PC-3 (cell line): ENCODE measurements around the gene DOCK1. TPM values are rescaled to one million over a fixed set of nuclear protein-coding genes. Genes with fewer than 3 reads are reported as not detected.

Source experiments
- ATAC-seq: fragments of 200-7000 bp; cut with Tn5 transposase; 2 replicates; pipeline ENCODE4 v1.9.1; 2020; ENCODE audit warnings: mild to moderate bottlenecking, moderate library complexity
- BruUV-seq: library from RNA; stranded (reverse); fragments of 400-500 nt; replicated peaks from 2 replicates; lab custom pipeline; 2021; lab: Mats Ljungman, UMichigan
- CTCF ChIA-PET: fragments of 300-600 bp; sonication (Branson Sonifier 250); formaldehyde crosslinking; loops from one replicate; lab custom pipeline; 2022; ENCODE audit warnings: antibody characterized with exemption; lab: Charles Lee
- POLR2A ChIA-PET: fragments of 300-600 bp; sonication (Branson Sonifier 250); formaldehyde crosslinking; loops from one replicate; lab custom pipeline; 2022; ENCODE audit warnings: antibody characterized with exemption; ENCODE audit not compliant: unreplicated experiment; lab: Charles Lee
- DNase-seq: peaks from one replicate; pipeline ENCODE4 v3.0.0-alpha.2; 2015
- H2AFZ ChIP-seq: fragments of 300-600 bp; sonication (generic); 2 replicates; pipeline ENCODE4 v1.6.0; 2016; ENCODE audit warnings: antibody characterized with exemption, low read length
- H3F3A ChIP-seq: fragments of 300-600 bp; sonication (generic); one replicate; pipeline ENCODE4 v1.6.0; 2017; ENCODE audit warnings: antibody characterized with exemption, low read length, control low read depth, mild to moderate bottlenecking; ENCODE audit not compliant: unreplicated experiment
- H3K27ac ChIP-seq: fragments of 300-600 bp; sonication (generic); 2 replicates; pipeline ENCODE4 v1.5.1; 2016; ENCODE audit warnings: mild to moderate bottlenecking, low read length
- H3K27me3 ChIP-seq: fragments of 300-600 bp; sonication (generic); 2 replicates; pipeline ENCODE4 v1.6.1; 2016; ENCODE audit warnings: low read length, mixed read lengths
- H3K36me3 ChIP-seq: fragments of 300-600 bp; sonication (generic); 2 replicates; pipeline ENCODE4 v1.6.1; 2016; ENCODE audit warnings: low read depth, mixed run types, low read length, mixed read lengths
- H3K4me1 ChIP-seq: fragments of 300-600 bp; sonication (generic); 2 replicates; pipeline ENCODE4 v1.5.1; 2016; ENCODE audit warnings: low read length; ENCODE audit not compliant: insufficient read depth
- H3K4me2 ChIP-seq: fragments of 300-600 bp; sonication (generic); 2 replicates; pipeline ENCODE4 v1.6.0; 2016; ENCODE audit warnings: low read length
- H3K4me3 ChIP-seq: fragments of 300-600 bp; sonication (generic); 2 replicates; pipeline ENCODE4 v1.5.1; 2016; ENCODE audit warnings: mild to moderate bottlenecking, low read length, mixed read lengths
- H3K79me2 ChIP-seq: fragments of 300-600 bp; sonication (generic); 2 replicates; pipeline ENCODE4 v1.6.1; 2017; ENCODE audit warnings: low read length, mixed read lengths
- H3K9ac ChIP-seq: fragments of 300-600 bp; sonication (generic); 2 replicates; pipeline ENCODE4 v1.6.0; 2016; ENCODE audit warnings: mild to moderate bottlenecking, low read length
- H3K9me2 ChIP-seq: fragments of 300-600 bp; sonication (generic); replicated peaks from 2 replicates; pipeline ENCODE4 v1.6.1; 2016; ENCODE audit warnings: mixed run types, low read length, mixed read lengths
- H3K9me3 ChIP-seq: fragments of 300-600 bp; sonication (generic); 2 replicates; pipeline ENCODE4 v1.6.1; 2016; ENCODE audit warnings: low read length, mixed read lengths
- H4K20me1 ChIP-seq: fragments of 300-600 bp; sonication (generic); 2 replicates; pipeline ENCODE4 v1.6.1; 2016; ENCODE audit warnings: low read length, mixed read lengths
- EZH2 ChIP-seq: fragments of 300-600 bp; sonication (generic); IDR thresholded peaks from one replicate; pipeline ENCODE4 v1.6.1; 2017; ENCODE audit warnings: antibody characterized with exemption, mild to moderate bottlenecking, low read length; ENCODE audit not compliant: unreplicated experiment
- EZH2phosphoT487 ChIP-seq: fragments of 300-600 bp; sonication (generic); IDR thresholded peaks from 2 replicates; pipeline ENCODE4 v1.6.1; 2018; ENCODE audit warnings: mild to moderate bottlenecking, antibody characterized with exemption, low read length, borderline replicate concordance
- intact Hi-C: fragments of 100-400 bp; cut with micrococcal nuclease; formaldehyde crosslinking; loops from 2 replicates; pipeline ENCODE4 v1.9.0; 2023
- total RNA-seq: library from RNA; depleted of rRNA; stranded (reverse); fragments of >200 nt; gene quantifications from 2 replicates; pipeline ENCODE4 v1.2.3, GENCODE V29; 2014
- TF ChIP-seq, protein P1 (sequence below): fragments of 300-600 bp; sonication (generic); conservative IDR thresholded peaks from 2 replicates; pipeline ENCODE4 v1.5.1; 2017; ENCODE audit warnings: antibody characterized with exemption, low read depth, mild to moderate bottlenecking, low read length

The DOCK1 gene
- total RNA-seq, 1 experiment from 2014 or later, result 34.3 TPM

DNA sequence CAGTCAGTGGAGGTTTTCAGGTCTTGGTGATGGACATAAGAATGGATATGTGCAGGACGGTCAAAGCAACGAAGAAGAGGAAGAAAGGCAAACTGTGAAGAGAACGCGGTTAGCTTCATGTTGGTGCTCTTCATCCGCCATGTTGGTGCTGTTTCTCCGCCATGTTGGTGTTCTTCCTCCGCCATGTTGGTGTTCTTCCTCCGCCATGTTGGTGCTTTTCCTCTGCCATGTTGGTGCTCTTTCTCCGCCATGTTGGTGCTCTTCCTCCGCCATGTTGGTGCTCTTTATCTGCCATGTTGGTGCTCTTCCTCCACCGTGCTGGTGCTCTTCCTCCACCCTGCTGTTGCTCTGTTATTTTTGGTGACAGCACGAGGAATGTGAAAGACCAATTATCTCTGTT lies 95.4 kb downstream of the DOCK1 start:
- H3K79me2 ChIP-seq, result no peaks in the 10 kb centered on the region
- no peaks in the 10 kb centered on the region for H3K9me3 ChIP-seq
- no peak overlapping the region for H3K4me3 ChIP-seq
- ChIA-PET CTCF (no interaction called here), POLR2A (no interaction called here)
- H3K9ac ChIP-seq, result no peak overlapping the region
- H3K36me3 ChIP-seq, result no peaks in the 10 kb centered on the region
- DNase-seq (no peak), ATAC-seq (no peak)
- BruUV-seq, result no TSS peak
- H3K9me2 ChIP-seq, result no peaks in the 10 kb centered on the region
- H3K4me1 ChIP-seq, result no peaks in the 10 kb centered on the region
- intact Hi-C loops, result no loop called here
- H3F3A ChIP-seq, result no peaks in the 10 kb centered on the region
- no peak overlapping the region for H3K27ac ChIP-seq
- no peak overlapping the region for H3K4me2 ChIP-seq
- H4K20me1 ChIP-seq, result no peaks in the 10 kb centered on the region
- TF ChIP-seq EZH2phosphoT487 (no peak), EZH2 (no peak)
- TF ChIP-seq, protein P1, sequence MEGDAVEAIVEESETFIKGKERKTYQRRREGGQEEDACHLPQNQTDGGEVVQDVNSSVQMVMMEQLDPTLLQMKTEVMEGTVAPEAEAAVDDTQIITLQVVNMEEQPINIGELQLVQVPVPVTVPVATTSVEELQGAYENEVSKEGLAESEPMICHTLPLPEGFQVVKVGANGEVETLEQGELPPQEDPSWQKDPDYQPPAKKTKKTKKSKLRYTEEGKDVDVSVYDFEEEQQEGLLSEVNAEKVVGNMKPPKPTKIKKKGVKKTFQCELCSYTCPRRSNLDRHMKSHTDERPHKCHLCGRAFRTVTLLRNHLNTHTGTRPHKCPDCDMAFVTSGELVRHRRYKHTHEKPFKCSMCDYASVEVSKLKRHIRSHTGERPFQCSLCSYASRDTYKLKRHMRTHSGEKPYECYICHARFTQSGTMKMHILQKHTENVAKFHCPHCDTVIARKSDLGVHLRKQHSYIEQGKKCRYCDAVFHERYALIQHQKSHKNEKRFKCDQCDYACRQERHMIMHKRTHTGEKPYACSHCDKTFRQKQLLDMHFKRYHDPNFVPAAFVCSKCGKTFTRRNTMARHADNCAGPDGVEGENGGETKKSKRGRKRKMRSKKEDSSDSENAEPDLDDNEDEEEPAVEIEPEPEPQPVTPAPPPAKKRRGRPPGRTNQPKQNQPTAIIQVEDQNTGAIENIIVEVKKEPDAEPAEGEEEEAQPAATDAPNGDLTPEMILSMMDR, result no peak
- no peaks in the 10 kb centered on the region for H3K27me3 ChIP-seq
- no peak overlapping the region for H2AFZ ChIP-seq

DNA sequence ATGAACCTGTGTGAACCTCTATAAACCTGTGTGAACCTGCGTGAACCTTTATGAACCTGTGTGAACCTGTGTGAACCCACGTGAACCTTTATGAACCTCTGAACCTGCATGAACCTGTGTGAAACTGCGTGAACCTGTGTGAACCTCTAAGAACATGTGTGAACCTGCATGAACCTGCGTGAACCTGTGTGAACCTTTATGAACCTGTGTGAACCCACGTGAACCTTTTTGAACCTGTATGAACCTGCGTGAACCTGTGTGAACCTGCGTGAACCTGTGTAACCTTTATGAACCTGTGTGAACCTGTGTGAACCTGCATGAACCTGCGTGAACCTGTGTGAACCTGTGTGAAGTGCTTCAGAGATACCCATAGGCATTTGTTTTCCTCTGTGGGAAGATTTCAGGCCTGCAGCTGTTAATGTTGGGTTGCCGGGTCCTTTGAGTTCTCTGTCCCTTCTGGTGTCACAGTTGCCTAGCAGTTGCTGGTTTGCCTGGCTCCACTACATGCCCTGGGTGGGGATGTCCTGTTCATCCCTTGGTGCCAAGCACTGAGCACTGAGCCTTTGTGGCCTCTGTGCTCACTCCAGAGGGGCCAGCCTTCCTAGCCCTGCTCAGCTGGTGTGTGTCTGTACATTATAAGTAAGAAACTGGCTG lies 97.9 kb downstream of the DOCK1 start:
- POLR2A ChIA-PET, result no interaction called here
- no peak overlapping the region for H2AFZ ChIP-seq
- H3K4me1 ChIP-seq, result no peaks in the 10 kb centered on the region
- no peak overlapping the region for H3K4me3 ChIP-seq
- no peaks in the 10 kb centered on the region for H3K79me2 ChIP-seq
- no peaks in the 10 kb centered on the region for H3K9me2 ChIP-seq
- DNase-seq (no peak), ATAC-seq (no peak)
- CTCF ChIA-PET, result no interaction called here
- no peaks in the 10 kb centered on the region for H3F3A ChIP-seq
- H3K36me3 ChIP-seq, result no peaks in the 10 kb centered on the region
- no peak overlapping the region for H3K4me2 ChIP-seq
- H3K27me3 ChIP-seq, result no peaks in the 10 kb centered on the region
- no peaks in the 10 kb centered on the region for H3K9me3 ChIP-seq
- no TSS peak for BruUV-seq
- no peak overlapping the region for H3K27ac ChIP-seq
- intact Hi-C loops, result no loop called here
- TF ChIP-seq EZH2phosphoT487 (no peak), EZH2 (no peak)
- TF ChIP-seq, protein P1, result no peak
- no peaks in the 10 kb centered on the region for H4K20me1 ChIP-seq
- no peak overlapping the region for H3K9ac ChIP-seq

DNA sequence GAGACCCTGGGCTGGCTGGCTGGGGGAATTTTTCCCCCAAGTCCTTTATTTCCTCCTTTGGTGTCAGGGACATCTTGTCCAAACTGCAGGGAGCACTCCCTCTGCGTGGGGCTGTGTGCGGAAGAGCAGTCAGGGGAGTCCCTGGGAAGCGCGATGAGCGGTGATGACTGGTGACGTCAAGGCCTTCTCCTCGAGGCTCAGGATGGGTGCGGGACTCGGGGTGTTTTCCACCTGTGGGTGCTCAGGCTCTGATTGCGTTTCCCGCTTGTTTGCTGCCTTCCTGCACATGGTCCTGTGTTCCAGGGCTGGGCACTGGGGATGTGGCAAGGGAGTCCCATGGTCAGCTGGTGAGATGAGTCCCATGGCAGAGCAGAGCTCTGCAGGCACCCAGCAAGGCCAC lies 101.2 kb downstream of the DOCK1 start:
- Histone ChIP-seq H3K9ac (no peak overlapping the region), H3K9me3 (no peaks in the 10 kb centered on the region), H3K4me1 (no peaks in the 10 kb centered on the region), H2AFZ (no peak overlapping the region), H3F3A (no peaks in the 10 kb centered on the region), H3K79me2 (no peaks in the 10 kb centered on the region), H3K9me2 (no peaks in the 10 kb centered on the region), H3K27ac (no peak overlapping the region), H3K4me3 (no peak overlapping the region), H3K4me2 (no peak overlapping the region), H4K20me1 (no peaks in the 10 kb centered on the region), H3K27me3 (no peaks in the 10 kb centered on the region), H3K36me3 (no peaks in the 10 kb centered on the region)
- ATAC-seq (no peak), DNase-seq (no peak)
- intact Hi-C loops, result no loop called here
- no peak for TF ChIP-seq EZH2
- ChIA-PET POLR2A (no interaction called here), CTCF (no interaction called here)
- BruUV-seq, result no TSS peak
